ENCODE measurements around the gene EAF1. TPM values are rescaled to one million over a fixed set of nuclear protein-coding genes. Genes with fewer than 3 reads are reported as not detected.
"Not testable (repeated sequence)": the region's sequence is repeated elsewhere in the genome, so short reads cannot be mapped to it uniquely, and the experiment has no call there.

The EAF1 gene
- polyA plus RNA-seq, 2 donors, result 3.2 to 6.3 TPM

- Histone ChIP-seq H3K27ac (ENCODE audit: low read depth in 2 of 2, low read length in 1 of 2) (no peak overlapping the region), H3K4me3 (ENCODE audit: low read depth in 1 of 2, low read length in 2 of 2) (no peak overlapping the region)
- 68 to 82% methylated on average over 1 of the region's 1 CpG for WGBS, 2 donors
These were observed 40.2 kb upstream of the EAF1 start for GRCh38 chr3:15387171-15387581.

DNA sequence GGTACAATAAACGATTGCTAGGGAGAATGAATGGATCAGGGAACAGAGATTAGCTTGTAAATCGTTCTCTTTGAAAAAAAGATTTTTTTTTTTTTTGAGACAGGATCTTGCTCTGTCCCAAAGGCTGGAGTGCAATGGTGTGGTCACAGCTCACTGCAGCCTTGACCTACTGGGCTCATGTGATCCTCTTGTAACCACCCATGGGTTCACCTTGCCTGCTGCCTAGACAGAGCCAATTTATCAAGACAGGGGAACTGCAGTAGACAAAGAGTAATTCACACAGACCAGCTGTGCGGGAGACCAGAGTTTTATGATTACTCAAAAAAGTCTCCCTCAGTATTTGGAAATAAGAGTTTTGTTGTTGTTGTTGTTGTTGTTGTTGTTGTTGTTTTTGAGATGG lies 39.7 kb upstream of the EAF1 start:
- H3K9me3 ChIP-seq (ENCODE audit: control insufficient read depth in 2 of 2, insufficient read depth in 1 of 2, low read depth in 1 of 2, low read length in 1 of 2), result peaks cover 0 to 3% of the 10 kb centered on the region in 2 donors
- WGBS, 2 donors, result 74 to 87% methylated on average over 3 of the region's 3 CpGs
- no peaks in the 10 kb centered on the region for H3K36me3 ChIP-seq (ENCODE audit: control insufficient read depth in 2 of 2, insufficient read depth in 2 of 2, low read length in 1 of 2)
- H3K27ac ChIP-seq (ENCODE audit: low read depth in 2 of 2, low read length in 1 of 2), result no peak overlapping the region
- no peaks in the 10 kb centered on the region for H3K27me3 ChIP-seq (ENCODE audit: control insufficient read depth in 1 of 2, insufficient read depth in 2 of 2, low read length in 2 of 2)
- no peak overlapping the region for H3K4me3 ChIP-seq (ENCODE audit: low read depth in 1 of 2, low read length in 2 of 2)
- H3K4me1 ChIP-seq (ENCODE audit: control insufficient read depth in 2 of 2, insufficient read depth in 2 of 2, low read length in 1 of 2), result no peaks in the 10 kb centered on the region

More at GRCh38 chr3:15387171-15387581, 40.2 kb upstream of the EAF1 start:
- Histone ChIP-seq H3K9me3 (ENCODE audit: control insufficient read depth in 2 of 2, insufficient read depth in 1 of 2, low read depth in 1 of 2, low read length in 1 of 2) (peaks cover 0 to 3% of the 10 kb centered on the region in 2 donors), H3K36me3 (ENCODE audit: control insufficient read depth in 2 of 2, insufficient read depth in 2 of 2, low read length in 1 of 2) (no peaks in the 10 kb centered on the region), H3K27me3 (ENCODE audit: control insufficient read depth in 1 of 2, insufficient read depth in 2 of 2, low read length in 2 of 2) (no peaks in the 10 kb centered on the region), H3K4me1 (ENCODE audit: control insufficient read depth in 2 of 2, insufficient read depth in 2 of 2, low read length in 1 of 2) (no peaks in the 10 kb centered on the region)

- 84 to 90% methylated on average over 3 of the region's 3 CpGs for WGBS, 2 donors
- H3K4me3 ChIP-seq (ENCODE audit: low read depth in 1 of 2, low read length in 2 of 2); H3K27me3 ChIP-seq (ENCODE audit: control insufficient read depth in 1 of 2, insufficient read depth in 2 of 2, low read length in 2 of 2); H3K9me3 ChIP-seq (ENCODE audit: control insufficient read depth in 2 of 2, insufficient read depth in 1 of 2, low read depth in 1 of 2, low read length in 1 of 2); H3K4me1 ChIP-seq (ENCODE audit: control insufficient read depth in 2 of 2, insufficient read depth in 2 of 2, low read length in 1 of 2); H3K36me3 ChIP-seq (ENCODE audit: control insufficient read depth in 2 of 2, insufficient read depth in 2 of 2, low read length in 1 of 2); H3K27ac ChIP-seq (ENCODE audit: low read depth in 2 of 2, low read length in 1 of 2): not testable (repeated sequence)
These were observed 39.1 kb upstream of the EAF1 start for GRCh38 chr3:15388335-15388734.

DNA sequence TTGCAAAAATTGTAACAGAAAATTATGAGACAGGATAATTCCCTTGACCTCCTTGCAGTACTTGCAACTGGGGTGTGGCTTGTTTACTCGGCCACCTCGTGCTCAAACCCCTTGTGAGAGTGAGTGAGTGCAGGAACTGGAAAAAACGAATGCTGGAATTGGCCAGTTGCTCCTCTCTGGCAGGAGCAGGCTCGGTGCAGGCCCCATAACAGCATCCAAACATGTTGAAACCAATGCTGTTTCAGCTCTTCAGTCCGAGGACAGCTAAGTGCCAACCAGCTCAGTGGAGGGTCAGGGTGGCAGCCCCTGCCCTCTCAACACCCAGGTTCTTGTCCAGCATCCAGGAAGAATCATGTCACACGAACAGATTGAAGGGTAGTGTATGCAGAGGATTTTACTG lies 36.9 kb upstream of the EAF1 start:
- H3K27me3 ChIP-seq (ENCODE audit: control insufficient read depth in 1 of 2, insufficient read depth in 2 of 2, low read length in 2 of 2), result no peaks in the 10 kb centered on the region
- no peak overlapping the region for H3K4me3 ChIP-seq (ENCODE audit: low read depth in 1 of 2, low read length in 2 of 2)
- 57 to 61% methylated on average over 6 of the region's 6 CpGs for WGBS, 2 donors
- H3K4me1 ChIP-seq (ENCODE audit: control insufficient read depth in 2 of 2, insufficient read depth in 2 of 2, low read length in 1 of 2), result no peaks in the 10 kb centered on the region
- no peak overlapping the region for H3K27ac ChIP-seq (ENCODE audit: low read depth in 2 of 2, low read length in 1 of 2)
- H3K36me3 ChIP-seq (ENCODE audit: control insufficient read depth in 2 of 2, insufficient read depth in 2 of 2, low read length in 1 of 2), result no peaks in the 10 kb centered on the region
- peaks cover 0 to 3% of the 10 kb centered on the region in 2 donors for H3K9me3 ChIP-seq (ENCODE audit: control insufficient read depth in 2 of 2, insufficient read depth in 1 of 2, low read depth in 1 of 2, low read length in 1 of 2)

GRCh38 chr3:15391007-15391406 lies 36.4 kb upstream of the EAF1 start:
- WGBS, 2 donors, result 80 to 82% methylated on average over 5 of the region's 5 CpGs
- Histone ChIP-seq H3K27ac (ENCODE audit: low read depth in 2 of 2, low read length in 1 of 2) (no peak overlapping the region), H3K9me3 (ENCODE audit: control insufficient read depth in 2 of 2, insufficient read depth in 1 of 2, low read depth in 1 of 2, low read length in 1 of 2) (peaks cover 0 to 3% of the 10 kb centered on the region in 2 donors)

GRCh38 chr3:15393252-15393651 lies 34.1 kb upstream of the EAF1 start:
- WGBS, 2 donors, result 82 to 91% methylated on average over 2 of the region's 2 CpGs
- not testable (repeated sequence) for H3K36me3 ChIP-seq (ENCODE audit: control insufficient read depth in 2 of 2, insufficient read depth in 2 of 2, low read length in 1 of 2); H3K4me1 ChIP-seq (ENCODE audit: control insufficient read depth in 2 of 2, insufficient read depth in 2 of 2, low read length in 1 of 2); H3K27ac ChIP-seq (ENCODE audit: low read depth in 2 of 2, low read length in 1 of 2); H3K4me3 ChIP-seq (ENCODE audit: low read depth in 1 of 2, low read length in 2 of 2); H3K9me3 ChIP-seq (ENCODE audit: control insufficient read depth in 2 of 2, insufficient read depth in 1 of 2, low read depth in 1 of 2, low read length in 1 of 2); H3K27me3 ChIP-seq (ENCODE audit: control insufficient read depth in 1 of 2, insufficient read depth in 2 of 2, low read length in 2 of 2)

More at GRCh38 chr3:15391007-15391406, 36.4 kb upstream of the EAF1 start:
- Histone ChIP-seq H3K4me3 (ENCODE audit: low read depth in 1 of 2, low read length in 2 of 2) (no peak overlapping the region), H3K27me3 (ENCODE audit: control insufficient read depth in 1 of 2, insufficient read depth in 2 of 2, low read length in 2 of 2) (no peaks in the 10 kb centered on the region), H3K4me1 (ENCODE audit: control insufficient read depth in 2 of 2, insufficient read depth in 2 of 2, low read length in 1 of 2) (no peaks in the 10 kb centered on the region), H3K36me3 (ENCODE audit: control insufficient read depth in 2 of 2, insufficient read depth in 2 of 2, low read length in 1 of 2) (no peaks in the 10 kb centered on the region)

DNA sequence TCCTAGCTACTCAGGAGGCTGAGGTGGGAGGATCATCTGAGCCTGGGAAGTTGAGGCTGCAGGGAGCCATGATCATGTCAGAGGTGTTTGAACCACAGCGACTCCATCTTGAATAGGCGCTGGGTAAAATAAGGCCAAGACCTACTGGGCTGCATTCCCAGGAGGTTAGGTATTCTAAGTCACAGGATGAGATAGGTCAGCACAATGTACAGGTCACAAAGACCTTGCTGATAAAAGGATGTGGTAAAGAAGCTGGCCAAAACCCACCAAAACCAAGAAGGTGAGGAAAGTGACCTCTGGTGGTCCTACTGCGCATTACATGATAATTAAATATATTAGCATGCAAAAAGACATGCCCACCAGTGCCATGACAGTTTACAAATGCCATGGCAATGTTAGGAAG lies 28.7 kb upstream of the EAF1 start:
- not testable (repeated sequence) for H3K36me3 ChIP-seq (ENCODE audit: control insufficient read depth in 2 of 2, insufficient read depth in 2 of 2, low read length in 1 of 2)
- WGBS, 2 donors, result 91 to 98% methylated on average over 3 of the region's 3 CpGs

DNA sequence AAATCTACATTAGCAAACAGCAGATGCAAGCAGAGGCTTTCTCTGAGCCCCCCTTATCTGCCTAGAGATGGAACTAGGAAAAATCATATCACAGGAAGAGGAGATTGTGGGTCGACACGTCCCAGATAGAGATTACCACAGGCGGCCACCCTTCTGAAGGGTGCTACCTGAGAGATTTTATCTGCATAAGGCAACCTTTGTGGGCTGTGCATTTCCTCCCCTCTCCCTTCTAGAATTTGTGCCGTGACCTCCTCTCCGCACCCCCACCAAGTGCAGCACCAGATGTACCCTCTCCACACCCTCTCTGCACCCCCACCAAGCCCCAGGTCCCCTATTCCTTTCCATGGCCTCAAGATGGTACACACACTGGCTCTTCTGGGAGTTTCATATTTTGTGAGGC lies 27.4 kb upstream of the EAF1 start:
- H3K4me1 ChIP-seq (ENCODE audit: control insufficient read depth in 2 of 2, insufficient read depth in 2 of 2, low read length in 1 of 2), result no peaks in the 10 kb centered on the region
- H3K27me3 ChIP-seq (ENCODE audit: control insufficient read depth in 1 of 2, insufficient read depth in 2 of 2, low read length in 2 of 2), result no peaks in the 10 kb centered on the region
- peaks cover 0 to 3% of the 10 kb centered on the region in 2 donors for H3K9me3 ChIP-seq (ENCODE audit: control insufficient read depth in 2 of 2, insufficient read depth in 1 of 2, low read depth in 1 of 2, low read length in 1 of 2)
- WGBS, 2 donors, result 69 to 77% methylated on average over 5 of the region's 5 CpGs
- no peaks in the 10 kb centered on the region for H3K36me3 ChIP-seq (ENCODE audit: control insufficient read depth in 2 of 2, insufficient read depth in 2 of 2, low read length in 1 of 2)
- H3K27ac ChIP-seq (ENCODE audit: low read depth in 2 of 2, low read length in 1 of 2), result no peak overlapping the region
- no peak overlapping the region for H3K4me3 ChIP-seq (ENCODE audit: low read depth in 1 of 2, low read length in 2 of 2)

More for the DNA sequence above, 28.7 kb upstream of the EAF1 start:
- not testable (repeated sequence) for H3K27me3 ChIP-seq (ENCODE audit: control insufficient read depth in 1 of 2, insufficient read depth in 2 of 2, low read length in 2 of 2); H3K4me3 ChIP-seq (ENCODE audit: low read depth in 1 of 2, low read length in 2 of 2); H3K27ac ChIP-seq (ENCODE audit: low read depth in 2 of 2, low read length in 1 of 2); H3K9me3 ChIP-seq (ENCODE audit: control insufficient read depth in 2 of 2, insufficient read depth in 1 of 2, low read depth in 1 of 2, low read length in 1 of 2); H3K4me1 ChIP-seq (ENCODE audit: control insufficient read depth in 2 of 2, insufficient read depth in 2 of 2, low read length in 1 of 2)

DNA sequence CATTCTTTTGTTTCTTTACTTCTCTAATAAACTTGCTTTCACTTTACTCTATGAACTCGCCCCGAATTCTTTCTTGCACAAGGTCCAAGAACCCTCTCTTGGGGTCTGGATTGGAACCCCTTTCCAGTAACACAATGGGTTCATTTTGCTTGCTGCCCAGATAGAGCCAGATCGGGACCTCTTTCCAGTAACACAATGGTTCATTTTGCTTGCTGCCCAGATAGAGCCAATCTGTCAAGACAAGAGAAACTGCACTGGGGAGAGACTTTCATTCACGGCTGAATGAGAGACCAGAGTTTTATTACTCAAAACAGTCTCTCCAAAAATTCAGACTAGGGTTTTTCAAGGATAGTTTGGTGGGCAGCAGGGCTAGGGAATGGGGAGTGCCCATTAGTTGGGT lies 25.5 kb upstream of the EAF1 start:
- no peaks in the 10 kb centered on the region for H3K36me3 ChIP-seq (ENCODE audit: control insufficient read depth in 2 of 2, insufficient read depth in 2 of 2, low read length in 1 of 2)
- no peaks in the 10 kb centered on the region for H3K4me1 ChIP-seq (ENCODE audit: control insufficient read depth in 2 of 2, insufficient read depth in 2 of 2, low read length in 1 of 2)
- peaks cover 0 to 3% of the 10 kb centered on the region in 2 donors for H3K9me3 ChIP-seq (ENCODE audit: control insufficient read depth in 2 of 2, insufficient read depth in 1 of 2, low read depth in 1 of 2, low read length in 1 of 2)
- 85 to 87% methylated on average over 4 of the region's 4 CpGs for WGBS, 2 donors
- H3K27ac ChIP-seq (ENCODE audit: low read depth in 2 of 2, low read length in 1 of 2), result no peak overlapping the region
- H3K4me3 ChIP-seq (ENCODE audit: low read depth in 1 of 2, low read length in 2 of 2), result no peak overlapping the region
- H3K27me3 ChIP-seq (ENCODE audit: control insufficient read depth in 1 of 2, insufficient read depth in 2 of 2, low read length in 2 of 2), result no peaks in the 10 kb centered on the region

GRCh38 chr3:15403495-15403894 lies 23.9 kb upstream of the EAF1 start:
- H3K36me3 ChIP-seq (ENCODE audit: control insufficient read depth in 2 of 2, insufficient read depth in 2 of 2, low read length in 1 of 2), result no peaks in the 10 kb centered on the region
- 69 to 78% methylated on average over 3 of the region's 3 CpGs for WGBS, 2 donors
- H3K4me3 ChIP-seq (ENCODE audit: low read depth in 1 of 2, low read length in 2 of 2), result no peak overlapping the region
- no peaks in the 10 kb centered on the region for H3K27me3 ChIP-seq (ENCODE audit: control insufficient read depth in 1 of 2, insufficient read depth in 2 of 2, low read length in 2 of 2)
- H3K9me3 ChIP-seq (ENCODE audit: control insufficient read depth in 2 of 2, insufficient read depth in 1 of 2, low read depth in 1 of 2, low read length in 1 of 2), result no peaks in the 10 kb centered on the region
- H3K4me1 ChIP-seq (ENCODE audit: control insufficient read depth in 2 of 2, insufficient read depth in 2 of 2, low read length in 1 of 2), result no peaks in the 10 kb centered on the region
- no peak overlapping the region for H3K27ac ChIP-seq (ENCODE audit: low read depth in 2 of 2, low read length in 1 of 2)

Data from esophagus (tissue), 2 donors.